NCI-H1048 (cell line): ENCODE data around the gene SCO2.
"Not testable (repeated sequence)": the region's sequence is repeated elsewhere in the genome, so short reads cannot be mapped to it uniquely, and the experiment has no call there.

Experiments used
- DNase-seq: peaks from one replicate; lab custom pipeline; 2025; lab: John Stamatoyannopoulos, UW

SCO2 gene

GRCh38 chr22:50551160-50551752, 25.9 kb upstream of the SCO2 start:
- no peak for DNase-seq

DNA sequence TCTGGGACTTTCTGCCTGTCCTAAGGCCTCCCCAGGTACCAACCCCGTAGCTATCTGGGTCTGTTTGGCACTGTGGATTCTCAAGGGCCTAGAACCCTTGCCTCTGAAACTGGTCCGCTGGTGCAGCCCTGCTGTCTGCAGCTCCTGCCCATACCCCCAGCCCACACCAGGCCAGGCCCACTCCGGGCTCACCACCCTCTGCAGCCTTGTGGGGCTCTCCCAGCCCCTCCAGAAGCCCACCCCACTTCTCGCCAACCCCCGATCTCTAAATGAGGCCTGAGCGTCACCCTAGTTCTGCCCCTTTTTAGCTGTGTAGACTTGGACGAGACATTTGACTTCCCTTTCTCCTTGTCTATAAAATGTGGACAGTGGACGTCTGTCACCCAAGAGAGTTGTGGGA, 25.0 kb upstream of the SCO2 start:
- DNase-seq = no peak

GRCh38 chr22:50548921-50549790, 23.8 kb upstream of the SCO2 start:
- DNase-seq = no peak

DNA sequence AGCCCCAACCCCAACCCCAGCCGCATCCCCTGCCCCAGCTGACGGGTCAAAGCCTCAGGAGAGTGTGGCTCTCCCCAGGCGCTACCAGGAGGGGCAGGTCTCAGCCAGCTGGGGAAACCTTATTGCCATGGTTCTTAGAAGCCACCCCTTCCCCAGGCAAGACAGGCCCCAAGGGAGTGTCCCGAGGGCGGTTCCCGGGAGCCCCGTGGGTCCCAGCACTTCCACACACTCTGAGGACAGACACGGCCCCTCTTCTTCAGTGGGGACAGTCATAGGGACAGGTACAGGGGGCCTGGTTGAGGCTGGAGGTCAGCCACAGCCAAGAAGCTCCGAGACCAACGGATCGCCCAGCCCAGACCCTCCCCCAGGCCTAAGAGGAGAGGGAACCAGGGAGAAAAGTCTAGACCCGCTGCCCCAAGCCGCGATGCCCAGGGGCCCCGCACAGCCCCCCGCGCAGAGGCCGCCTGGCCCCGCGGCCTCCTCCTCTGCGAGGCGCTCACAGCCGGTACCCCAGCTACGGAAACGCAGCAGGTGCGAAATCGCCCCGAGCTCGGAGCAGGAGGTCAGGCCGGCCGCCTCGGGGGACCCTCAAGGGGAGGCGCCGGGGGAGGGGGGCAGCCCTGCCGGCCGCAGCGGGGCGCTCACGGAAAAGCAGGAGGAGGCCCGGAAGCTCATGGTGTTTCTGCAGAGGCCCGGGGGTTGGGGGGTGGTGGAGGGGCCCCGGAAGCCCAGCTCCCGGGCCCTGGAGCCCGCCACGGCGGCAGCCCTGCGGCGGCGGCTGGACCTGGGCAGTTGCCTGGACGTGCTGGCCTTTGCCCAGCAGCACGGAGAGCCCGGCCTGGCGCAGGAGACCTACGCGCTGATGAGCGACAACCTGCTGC, 22.9 kb upstream of the SCO2 start:
- DNase-seq = no peak

GRCh38 chr22:50547263-50547985, 22.0 kb upstream of the SCO2 start:
- no peak for DNase-seq

DNA sequence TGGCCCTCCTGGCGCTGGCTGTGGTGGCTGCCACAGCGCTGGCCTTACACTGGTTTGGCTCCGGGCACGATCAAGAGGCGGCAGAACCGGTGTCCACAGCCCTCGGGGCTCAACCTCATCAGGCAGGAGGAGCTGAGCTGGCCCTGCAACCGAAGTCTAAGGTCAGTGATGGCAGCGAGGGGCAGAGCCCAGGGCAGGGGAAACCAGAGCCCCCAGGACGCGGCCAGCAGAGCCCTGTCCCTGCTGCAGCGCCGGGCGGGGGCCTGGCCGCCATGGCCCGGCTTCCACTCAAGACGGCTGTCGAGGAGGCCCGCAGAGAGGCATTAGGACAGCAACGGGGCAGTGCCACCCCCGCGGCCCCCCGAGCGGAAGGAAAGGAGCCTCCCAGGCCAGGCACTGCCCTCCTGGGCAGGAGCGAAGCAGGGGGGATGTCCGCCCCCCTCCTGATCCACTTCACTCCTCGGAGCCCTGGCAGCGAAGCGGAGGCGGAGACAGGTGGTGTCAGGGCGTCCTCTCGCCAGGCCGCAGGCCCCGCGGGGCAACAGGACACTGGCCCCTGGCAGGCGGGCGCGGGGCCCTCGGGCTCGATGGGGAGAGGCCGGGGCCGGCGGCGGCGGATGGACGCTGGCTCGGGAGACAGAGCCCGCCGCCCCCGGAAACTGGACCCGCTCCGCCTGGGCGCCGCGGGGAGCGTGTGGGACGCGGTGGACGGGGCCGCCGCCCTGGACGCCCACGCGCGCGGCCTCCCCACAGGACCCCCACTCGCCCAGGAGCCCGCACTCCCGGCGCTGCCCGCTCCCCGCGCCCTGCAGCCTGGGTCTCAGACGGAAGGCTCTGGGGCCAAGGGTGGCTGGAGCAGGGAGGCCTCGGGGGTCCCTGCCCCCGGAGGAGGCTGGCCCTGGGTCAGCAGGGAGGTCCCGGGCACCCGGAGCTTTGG, 21.2 kb upstream of the SCO2 start:
- no peak for DNase-seq

- no peak for DNase-seq
Observed at GRCh38 chr22:50545522-50546325, 20.3 kb upstream of the SCO2 start, which contains the start of gene KLHDC7B. TSS of gene KLHDC7B (plus strand) at chr22:50545899. CDS start at chr22:50546244, 345 bp downstream.

DNA sequence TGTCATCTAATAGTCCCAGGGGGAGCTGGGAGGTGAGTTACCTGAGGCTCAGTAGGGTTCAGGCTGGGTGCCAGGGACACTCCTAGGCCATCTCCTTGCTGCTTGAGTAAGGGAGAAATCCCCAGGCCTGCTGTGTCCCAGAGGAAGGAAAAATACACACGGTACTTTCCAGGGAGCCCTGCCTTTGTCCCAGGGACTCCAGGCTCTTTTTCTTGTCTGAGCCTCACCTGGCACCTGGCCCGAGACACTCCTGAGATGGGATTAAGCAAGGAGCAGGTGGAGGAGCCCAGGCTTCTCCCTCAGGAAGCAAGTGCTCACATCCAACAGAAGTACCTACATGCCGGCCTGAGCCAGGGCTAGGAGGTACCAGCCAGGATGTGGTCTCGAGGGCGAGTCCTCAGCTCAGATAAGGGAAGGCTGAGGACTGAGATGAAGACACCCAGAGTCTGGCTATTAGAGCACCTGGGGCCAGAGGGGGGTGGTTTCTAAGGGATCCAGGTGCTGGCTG, 19.4 kb upstream of the SCO2 start:
- DNase-seq = no peak

DNA sequence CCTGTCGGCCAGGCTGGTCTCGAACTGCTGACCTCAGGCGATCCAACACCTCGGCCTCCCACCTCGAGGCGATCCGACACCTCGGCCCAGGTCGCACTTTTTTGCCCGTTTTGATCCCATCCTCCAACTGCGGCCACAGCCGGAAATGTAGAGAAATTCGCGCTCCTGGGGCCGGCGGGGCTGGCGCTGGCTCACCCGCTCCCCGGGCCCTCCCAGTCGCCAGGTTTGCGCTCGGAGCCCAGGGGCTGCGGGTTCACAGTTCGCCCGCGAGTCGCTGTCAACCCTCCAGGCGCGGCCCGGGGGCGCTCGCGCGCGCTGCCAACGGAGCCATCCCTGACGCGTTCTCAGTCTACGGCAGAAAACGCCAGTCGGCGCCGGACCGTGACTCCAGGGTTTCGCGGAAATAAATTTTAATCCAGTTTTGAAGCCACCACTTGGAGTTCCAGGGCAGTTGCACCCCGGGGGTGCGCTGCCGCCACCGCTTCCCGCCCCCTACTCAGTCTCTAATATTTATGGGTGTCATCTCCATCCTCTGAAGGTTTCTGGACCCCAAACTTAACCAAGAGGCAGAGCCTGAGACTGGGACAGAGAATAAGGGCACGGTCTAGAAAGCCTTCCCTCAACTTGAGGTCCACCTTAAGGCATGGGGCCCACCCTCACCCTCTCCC, 18.8 kb upstream of the SCO2 start:
- DNase-seq = no peak

- no peak for DNase-seq
Observed at GRCh38 chr22:50542416-50542927, 17.1 kb upstream of the SCO2 start.

- DNase-seq = not testable (repeated sequence)
Observed at GRCh38 chr22:50541667-50542026, 16.2 kb upstream of the SCO2 start.

- no peak for DNase-seq
Observed at GRCh38 chr22:50540381-50540780, 15.0 kb upstream of the SCO2 start.

- no peak for DNase-seq
Observed at GRCh38 chr22:50537765-50538164, 12.4 kb upstream of the SCO2 start.

- DNase-seq = no peak
Observed at GRCh38 chr22:50536226-50536625, 10.8 kb upstream of the SCO2 start.

DNA sequence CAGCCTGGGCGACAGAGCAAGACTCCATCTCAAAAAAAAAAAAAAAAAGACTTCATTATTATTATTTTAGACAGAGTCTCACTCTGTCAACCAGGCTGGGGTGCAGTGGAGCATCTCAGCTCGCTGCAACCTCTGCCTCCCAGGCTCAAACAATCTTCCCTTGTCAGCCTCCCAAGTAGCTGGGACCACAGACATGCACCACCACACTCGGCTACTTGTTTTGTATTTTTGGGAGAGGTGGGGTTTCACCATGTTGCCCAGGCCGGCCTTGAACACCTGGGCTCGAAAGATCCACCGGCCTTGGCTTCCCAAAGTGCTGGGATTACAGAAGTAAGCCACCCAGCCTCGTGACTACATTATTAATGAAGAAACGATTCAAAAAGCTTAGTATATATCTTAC, 9.7 kb upstream of the SCO2 start:
- no peak for DNase-seq

GRCh38 chr22:50533856-50534711, 8.7 kb upstream of the SCO2 start:
- not testable (repeated sequence) for DNase-seq

- DNase-seq = no peak
Observed at GRCh38 chr22:50532824-50533796, 7.7 kb upstream of the SCO2 start.
